ENCODE data around the gene GPHN. TPM values are rescaled to one million over a fixed set of nuclear protein-coding genes. Genes with fewer than 3 reads are reported as not detected.

Gene GPHN
- 10 to 100 TPM; 26.2 to 30.7 (median 28.4) TPM for total RNA-seq

GRCh38 chr14:66507722-66508546, at the start of gene GPHN:
TSS of gene GPHN (plus strand) at chr14:66508147.
- peak within 1 kb of the TSS; percentile 86 for H3K4me3 Mint-ChIP-seq

GRCh38 chr14:66459603-66460002, 48.3 kb upstream of the GPHN start:
- Mint-ChIP-seq H3K27me3 (ENCODE audit: low read depth) (no peaks in the 10 kb centered on the region), H3K4me1 (ENCODE audit: low read depth) (no peaks in the 10 kb centered on the region), H3K36me3 (ENCODE audit: insufficient read depth) (peaks cover 12% of the 10 kb centered on the region), H3K9me3 (peaks cover 4% of the 10 kb centered on the region), H3K4me3 (no peak overlapping the region)
- no peak for DNase-seq
- ATAC-seq: no peak

More at GRCh38 chr14:66507722-66508546, at the start of gene GPHN:
- Mint-ChIP-seq H3K36me3 (ENCODE audit: insufficient read depth) (peaks cover 1% of the 10 kb centered on the region), H3K4me1 (ENCODE audit: low read depth) (peaks cover 37% of the 10 kb centered on the region), H3K27me3 (ENCODE audit: low read depth) (no peaks in the 10 kb centered on the region), H3K9me3 (no peaks in the 10 kb centered on the region)
- peak; percentile 90 to 93 for ATAC-seq
- DNase-seq: peak; percentile 82

DNA sequence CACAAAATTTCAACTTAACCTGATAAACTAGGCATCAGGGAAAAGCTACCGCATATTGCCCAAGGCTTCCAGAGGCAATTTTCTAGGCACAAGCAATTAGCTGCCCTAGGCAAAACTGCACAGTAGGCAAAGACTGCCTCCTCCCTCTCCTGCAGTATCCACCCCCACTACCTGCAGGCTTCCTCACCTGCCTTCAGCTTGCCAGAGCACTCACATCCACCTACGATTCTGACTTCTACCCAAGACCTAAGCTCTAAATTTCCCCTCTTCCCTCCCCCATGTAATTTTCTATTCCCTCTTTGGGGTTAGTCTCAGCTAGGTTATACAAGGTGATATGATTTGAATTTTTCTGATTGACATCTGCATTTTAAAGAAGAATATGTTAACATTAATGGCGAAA, 43.7 kb upstream of the GPHN start:
- no peak for DNase-seq
- no peaks in the 10 kb centered on the region for H3K9me3 Mint-ChIP-seq
- no peaks in the 10 kb centered on the region for H3K4me1 Mint-ChIP-seq (ENCODE audit: low read depth)
- H3K36me3 Mint-ChIP-seq (ENCODE audit: insufficient read depth): no peaks in the 10 kb centered on the region
- H3K4me3 Mint-ChIP-seq: no peak overlapping the region
- no peak for ATAC-seq
- H3K27me3 Mint-ChIP-seq (ENCODE audit: low read depth): no peaks in the 10 kb centered on the region

- Mint-ChIP-seq H3K27me3 (ENCODE audit: low read depth) (no peaks in the 10 kb centered on the region), H3K4me1 (ENCODE audit: low read depth) (no peaks in the 10 kb centered on the region), H3K4me3 (no peak overlapping the region), H3K36me3 (ENCODE audit: insufficient read depth) (peaks cover 6% of the 10 kb centered on the region), H3K9me3 (peaks cover 6% of the 10 kb centered on the region)
- DNase-seq: no peak
- no peak for ATAC-seq
Measured at GRCh38 chr14:66468778-66469367, 39.1 kb upstream of the GPHN start.

- no peak for ATAC-seq
- Mint-ChIP-seq H3K27me3 (ENCODE audit: low read depth) (no peaks in the 10 kb centered on the region), H3K9me3 (peaks cover 6% of the 10 kb centered on the region), H3K36me3 (ENCODE audit: insufficient read depth) (peaks cover 6% of the 10 kb centered on the region), H3K4me3 (no peak overlapping the region), H3K4me1 (ENCODE audit: low read depth) (no peaks in the 10 kb centered on the region)
- DNase-seq: no peak
Measured at GRCh38 chr14:66471584-66471983, 36.4 kb upstream of the GPHN start.

DNA sequence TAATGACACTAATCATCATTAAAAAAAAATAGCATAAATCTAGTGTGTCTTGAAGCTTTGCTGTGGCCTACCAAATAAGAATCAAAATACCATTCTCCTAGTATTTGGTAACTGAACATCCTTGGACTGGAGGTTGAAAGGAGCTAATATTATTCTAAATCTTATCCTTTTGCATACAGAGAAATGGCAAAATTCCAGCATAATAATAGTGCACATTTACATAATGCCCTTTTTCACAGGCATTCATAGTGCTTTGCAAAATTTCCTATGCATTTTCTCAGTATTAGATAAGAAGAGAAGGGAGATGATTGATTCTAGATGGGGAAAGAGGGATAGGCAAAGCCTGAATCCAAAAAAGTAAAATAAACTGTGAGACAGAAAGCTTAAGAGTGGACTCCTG, 35.7 kb upstream of the GPHN start:
- H3K4me3 Mint-ChIP-seq: no peak overlapping the region
- ATAC-seq: no peak
- H3K4me1 Mint-ChIP-seq (ENCODE audit: low read depth): no peaks in the 10 kb centered on the region
- H3K27me3 Mint-ChIP-seq (ENCODE audit: low read depth): no peaks in the 10 kb centered on the region
- peaks cover 6% of the 10 kb centered on the region for H3K9me3 Mint-ChIP-seq
- no peak for DNase-seq
- H3K36me3 Mint-ChIP-seq (ENCODE audit: insufficient read depth): peaks cover 6% of the 10 kb centered on the region

DNA sequence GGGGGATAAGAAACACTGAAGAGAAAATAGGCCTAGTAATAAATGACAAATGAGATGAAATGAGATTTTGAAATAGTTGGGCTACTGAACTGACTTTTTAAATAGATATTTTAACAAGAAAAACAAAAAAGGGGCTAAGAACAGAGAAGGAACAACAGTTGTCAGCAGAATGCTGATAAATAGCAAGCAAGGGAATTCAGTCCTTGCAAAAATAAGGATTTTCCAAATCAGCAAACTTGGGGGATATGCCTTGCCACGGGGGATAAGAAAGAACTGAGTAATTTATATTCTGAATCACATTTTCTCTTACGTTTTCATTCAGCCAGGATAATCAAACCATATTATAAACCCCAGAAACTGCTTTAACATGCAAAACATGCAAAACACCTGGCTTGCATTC, 34.7 kb upstream of the GPHN start:
- ATAC-seq (no peak), DNase-seq (no peak)
- no peaks in the 10 kb centered on the region for H3K27me3 Mint-ChIP-seq (ENCODE audit: low read depth)
- H3K4me3 Mint-ChIP-seq: no peak overlapping the region
- peaks cover 6% of the 10 kb centered on the region for H3K36me3 Mint-ChIP-seq (ENCODE audit: insufficient read depth)
- H3K4me1 Mint-ChIP-seq (ENCODE audit: low read depth): no peaks in the 10 kb centered on the region
- H3K9me3 Mint-ChIP-seq: peaks cover 6% of the 10 kb centered on the region

GRCh38 chr14:66476964-66477363, 31.0 kb upstream of the GPHN start:
- Mint-ChIP-seq H3K36me3 (ENCODE audit: insufficient read depth) (peaks cover 6% of the 10 kb centered on the region), H3K4me1 (ENCODE audit: low read depth) (no peaks in the 10 kb centered on the region), H3K27me3 (ENCODE audit: low read depth) (no peaks in the 10 kb centered on the region)

GRCh38 chr14:66477567-66477966, 30.4 kb upstream of the GPHN start:
- Mint-ChIP-seq H3K4me1 (ENCODE audit: low read depth) (no peaks in the 10 kb centered on the region), H3K27me3 (ENCODE audit: low read depth) (no peaks in the 10 kb centered on the region), H3K4me3 (no peak overlapping the region), H3K36me3 (ENCODE audit: insufficient read depth) (peaks cover 6% of the 10 kb centered on the region), H3K9me3 (no peaks in the 10 kb centered on the region)
- ATAC-seq: no peak
- no peak for DNase-seq

More at GRCh38 chr14:66476964-66477363, 31.0 kb upstream of the GPHN start:
- ATAC-seq: no peak
- Mint-ChIP-seq H3K9me3 (no peaks in the 10 kb centered on the region), H3K4me3 (no peak overlapping the region)
- no peak for DNase-seq

DNA sequence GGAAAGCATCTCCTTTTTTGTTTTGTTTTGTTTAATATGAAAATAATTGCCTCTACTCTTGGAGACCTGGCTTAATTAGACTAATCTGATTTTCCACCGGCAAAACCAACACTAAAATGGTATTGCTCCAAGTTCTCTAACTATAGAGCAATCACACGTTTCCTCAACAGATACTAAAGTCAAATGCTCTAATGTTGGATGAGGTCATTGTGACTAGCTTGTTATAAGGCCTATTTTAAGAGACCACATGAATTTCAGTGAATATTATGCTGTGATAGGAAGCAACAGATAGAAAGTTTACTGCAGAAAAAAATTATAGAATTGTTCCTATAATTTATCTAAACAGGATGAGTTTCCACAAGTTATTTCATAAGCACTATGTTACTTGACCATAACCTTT, 25.1 kb upstream of the GPHN start:
- Mint-ChIP-seq H3K4me1 (ENCODE audit: low read depth) (no peaks in the 10 kb centered on the region), H3K9me3 (no peaks in the 10 kb centered on the region), H3K4me3 (no peak overlapping the region), H3K27me3 (ENCODE audit: low read depth) (no peaks in the 10 kb centered on the region), H3K36me3 (ENCODE audit: insufficient read depth) (peaks cover 1% of the 10 kb centered on the region)
- no peak for DNase-seq
- no peak for ATAC-seq

DNA sequence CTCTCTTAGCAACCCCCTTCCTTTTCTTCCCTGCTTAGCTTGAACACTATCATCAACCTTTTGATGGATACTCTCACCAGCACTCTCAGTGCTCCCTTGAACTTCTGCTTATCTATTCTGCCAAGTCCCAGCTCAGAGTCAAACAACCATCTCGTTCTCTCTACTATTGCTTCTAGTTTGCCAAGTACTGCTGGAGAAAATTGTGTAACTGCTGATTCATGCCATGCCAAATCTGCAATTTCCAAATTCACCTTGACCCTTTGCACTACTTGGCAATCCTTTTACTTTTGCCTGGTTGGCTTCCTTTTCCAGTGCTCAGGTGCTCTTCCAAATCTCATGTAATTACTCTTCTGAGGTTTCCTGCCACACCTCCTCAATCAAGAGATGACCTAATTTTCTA, 24.6 kb upstream of the GPHN start:
- Mint-ChIP-seq H3K9me3 (no peaks in the 10 kb centered on the region), H3K4me1 (ENCODE audit: low read depth) (no peaks in the 10 kb centered on the region), H3K27me3 (ENCODE audit: low read depth) (no peaks in the 10 kb centered on the region), H3K4me3 (no peak overlapping the region), H3K36me3 (ENCODE audit: insufficient read depth) (peaks cover 1% of the 10 kb centered on the region)
- ATAC-seq: no peak
- DNase-seq: no peak

DNA sequence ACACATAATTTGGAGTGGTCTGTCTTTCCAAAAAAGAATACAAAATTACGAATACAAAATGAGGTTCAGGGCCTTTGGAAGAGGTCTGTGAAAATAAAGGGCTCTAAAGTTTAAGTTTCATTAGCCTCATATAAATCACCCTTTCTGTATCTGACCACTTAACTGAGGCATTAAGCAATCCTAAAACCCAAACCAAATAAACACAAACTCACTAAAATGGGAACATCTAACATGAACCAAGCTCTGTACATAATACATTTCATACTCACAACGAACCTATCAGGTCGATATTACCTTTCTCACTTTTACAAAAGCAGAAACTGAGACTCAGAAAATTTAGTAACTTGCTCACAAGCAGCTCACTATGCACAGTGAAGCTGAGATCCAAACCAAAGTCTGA, 22.9 kb upstream of the GPHN start:
- Mint-ChIP-seq H3K4me3 (no peak overlapping the region), H3K4me1 (ENCODE audit: low read depth) (no peaks in the 10 kb centered on the region), H3K36me3 (ENCODE audit: insufficient read depth) (peaks cover 1% of the 10 kb centered on the region), H3K9me3 (no peaks in the 10 kb centered on the region), H3K27me3 (ENCODE audit: low read depth) (no peaks in the 10 kb centered on the region)
- no peak for DNase-seq
- ATAC-seq: no peak

DNA sequence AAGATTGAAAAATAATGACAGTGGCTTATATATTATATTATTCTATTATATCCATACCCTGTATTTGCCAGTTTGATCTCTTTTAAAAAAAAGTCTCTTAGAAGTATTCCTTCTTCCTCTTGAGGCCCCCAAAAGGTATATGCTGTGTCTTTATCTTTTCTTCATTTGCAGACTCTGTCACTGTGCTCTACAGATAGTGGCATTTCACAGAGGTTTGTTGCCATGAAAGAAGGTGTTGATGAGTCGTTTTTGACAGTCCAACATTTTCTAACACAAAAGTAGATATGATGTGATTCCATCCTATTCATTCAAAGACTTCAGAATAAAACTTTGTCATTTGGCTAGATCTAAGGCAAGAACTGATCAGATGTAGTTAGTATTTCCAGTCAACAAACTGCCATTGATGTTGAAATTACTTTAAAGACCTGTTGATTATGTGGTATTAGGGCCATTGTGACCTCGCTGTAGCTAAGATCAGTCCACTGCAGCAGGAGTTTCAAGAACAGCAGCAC, 22.0 kb upstream of the GPHN start, which contains the start of gene CCDC196:
Gene CCDC196, plus strand, starts transcription at position 462 of the 512 bp plus-strand sequence. CDS start 132 bp downstream, outside the sequence.
- H3K4me1 Mint-ChIP-seq (ENCODE audit: low read depth): no peaks in the 10 kb centered on the region
- no peaks in the 10 kb centered on the region for H3K27me3 Mint-ChIP-seq (ENCODE audit: low read depth)
- H3K4me3 Mint-ChIP-seq: no peak within 1 kb of the TSS
- ATAC-seq (no peak), DNase-seq (no peak)
- H3K36me3 Mint-ChIP-seq (ENCODE audit: insufficient read depth): peaks cover 1% of the 10 kb centered on the region
- H3K9me3 Mint-ChIP-seq: no peaks in the 10 kb centered on the region

GRCh38 chr14:66487164-66487563, 20.8 kb upstream of the GPHN start:
- H3K36me3 Mint-ChIP-seq (ENCODE audit: insufficient read depth): no peaks in the 10 kb centered on the region
- no peak overlapping the region for H3K4me3 Mint-ChIP-seq
- no peaks in the 10 kb centered on the region for H3K9me3 Mint-ChIP-seq
- ATAC-seq: no peak
- DNase-seq: no peak
- no peaks in the 10 kb centered on the region for H3K4me1 Mint-ChIP-seq (ENCODE audit: low read depth)
- H3K27me3 Mint-ChIP-seq (ENCODE audit: low read depth): no peaks in the 10 kb centered on the region

Measured in activated T-cell treated with anti-CD3 and anti-CD28 coated beads, Interleukin-2, amount 50 U/mL, for 4 hours (primary cell).